HG03432 (cell line): ENCODE data around the gene CTU2.

Source experiments
- ATAC-seq: cut with Tn5 transposase; IDR thresholded peaks from one replicate; pipeline ENCODE4 v1.9.1; 2021; ENCODE audit warnings: mild to moderate bottlenecking, moderate library complexity; ENCODE audit not compliant: unreplicated experiment

Gene CTU2

GRCh38 chr16:88742896-88743605 is 36.7 kb downstream of the CTU2 start:
- no peak for ATAC-seq

- no peak for ATAC-seq
These were observed 37.6 kb downstream of the CTU2 start for GRCh38 chr16:88743693-88744576.

- no peak for ATAC-seq
These were observed 38.5 kb downstream of the CTU2 start for GRCh38 chr16:88744577-88745521.

GRCh38 chr16:88746506-88746905 is 40.2 kb downstream of the CTU2 start:
- ATAC-seq = no peak

- no peak for ATAC-seq
These were observed 41.4 kb downstream of the CTU2 start for GRCh38 chr16:88747588-88748301.

- no peak for ATAC-seq
These were observed 42.1 kb downstream of the CTU2 start for GRCh38 chr16:88748364-88748763.

GRCh38 chr16:88749358-88749757 is 43.1 kb downstream of the CTU2 start:
- ATAC-seq = no peak

GRCh38 chr16:88750854-88751253 is 44.6 kb downstream of the CTU2 start:
- no peak for ATAC-seq

GRCh38 chr16:88752386-88753002 is 46.2 kb downstream of the CTU2 start:
- no peak for ATAC-seq

- no peak for ATAC-seq
These were observed 46.9 kb downstream of the CTU2 start for GRCh38 chr16:88753191-88753590.

GRCh38 chr16:88753602-88754001 is 47.3 kb downstream of the CTU2 start:
- ATAC-seq = no peak

GRCh38 chr16:88754109-88754911 is 48.0 kb downstream of the CTU2 start:
- ATAC-seq = no peak

- no peak for ATAC-seq
These were observed 48.8 kb downstream of the CTU2 start for GRCh38 chr16:88754912-88755744.

GRCh38 chr16:88755745-88756443 is 49.6 kb downstream of the CTU2 start:
- ATAC-seq = no peak

GRCh38 chr16:88758227-88758943 is 52.1 kb downstream of the CTU2 start:
- ATAC-seq = no peak

GRCh38 chr16:88758944-88759244 is 52.6 kb downstream of the CTU2 start:
- ATAC-seq = no peak

GRCh38 chr16:88759245-88759975 is 53.1 kb downstream of the CTU2 start:
- ATAC-seq = no peak
